ENCODE measurements around the gene SELL.
"Not testable (repeated sequence)": the region's sequence is repeated elsewhere in the genome, so short reads cannot be mapped to it uniquely, and the experiment has no call there.

The SELL gene

GRCh38 chr1:169701261-169702005 lies 10.0 kb downstream of the SELL start:
- no peak for DNase-seq

DNA sequence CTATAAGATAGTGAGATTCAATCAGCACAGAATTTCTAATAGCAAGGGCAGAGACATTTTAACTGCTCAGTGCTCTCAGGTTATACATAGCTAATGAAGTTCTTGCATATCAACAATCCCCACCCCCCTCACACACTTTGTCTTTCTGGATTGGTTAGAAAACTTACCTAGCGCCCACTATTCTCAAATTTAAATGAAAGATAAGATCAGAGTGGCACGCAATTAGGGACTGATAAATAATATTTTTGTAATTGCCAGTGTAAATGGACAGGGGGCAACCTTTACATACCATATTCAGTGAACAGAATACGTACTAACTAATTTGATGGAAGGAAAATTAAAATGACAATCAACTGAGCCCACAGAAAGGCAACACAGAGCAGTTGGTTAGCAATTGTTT lies 11.7 kb downstream of the SELL start:
- DNase-seq = no peak

GRCh38 chr1:169698976-169699375 lies 12.4 kb downstream of the SELL start:
- no peak for DNase-seq

- DNase-seq = no peak
These were observed 13.7 kb downstream of the SELL start for GRCh38 chr1:169697755-169698154.

GRCh38 chr1:169696273-169697100 lies 14.9 kb downstream of the SELL start:
- no peak for DNase-seq

- DNase-seq = no peak
These were observed 16.9 kb downstream of the SELL start for GRCh38 chr1:169694304-169695075.

DNA sequence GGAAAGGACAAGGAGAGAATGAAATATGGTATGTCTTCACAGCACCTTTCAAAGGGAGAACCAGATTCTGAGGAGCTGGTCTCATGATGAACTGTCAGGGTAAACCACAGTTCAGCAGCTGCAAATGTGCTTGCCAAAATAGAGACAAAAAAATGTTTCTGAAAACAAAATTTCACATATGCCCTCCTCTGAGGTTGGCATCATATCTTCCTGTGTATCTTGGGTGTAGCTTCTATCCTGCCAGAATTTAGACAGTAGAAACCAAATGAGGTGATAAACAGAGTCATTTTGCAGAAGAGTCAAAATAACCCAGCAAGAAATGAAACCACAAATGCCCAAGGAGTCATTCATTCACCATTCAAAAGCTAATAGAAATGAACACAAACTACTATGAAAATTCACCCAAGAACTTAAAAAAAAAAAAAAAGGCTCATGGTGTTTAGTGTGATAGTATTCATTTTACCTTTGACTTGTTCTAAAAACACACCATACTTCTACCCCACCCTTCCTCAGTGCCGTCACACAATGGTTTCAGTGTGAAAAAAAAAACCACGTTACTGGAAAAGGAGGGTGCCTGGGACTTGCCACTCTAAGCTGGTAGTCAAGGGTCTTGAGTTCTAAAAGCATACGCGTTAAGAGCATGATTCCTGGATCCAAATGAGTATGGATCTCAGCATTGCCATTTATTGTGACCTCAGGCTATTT lies 18.5 kb downstream of the SELL start:
- DNase-seq = no peak

GRCh38 chr1:169690489-169690888 lies 20.9 kb downstream of the SELL start:
- no peak for DNase-seq

DNA sequence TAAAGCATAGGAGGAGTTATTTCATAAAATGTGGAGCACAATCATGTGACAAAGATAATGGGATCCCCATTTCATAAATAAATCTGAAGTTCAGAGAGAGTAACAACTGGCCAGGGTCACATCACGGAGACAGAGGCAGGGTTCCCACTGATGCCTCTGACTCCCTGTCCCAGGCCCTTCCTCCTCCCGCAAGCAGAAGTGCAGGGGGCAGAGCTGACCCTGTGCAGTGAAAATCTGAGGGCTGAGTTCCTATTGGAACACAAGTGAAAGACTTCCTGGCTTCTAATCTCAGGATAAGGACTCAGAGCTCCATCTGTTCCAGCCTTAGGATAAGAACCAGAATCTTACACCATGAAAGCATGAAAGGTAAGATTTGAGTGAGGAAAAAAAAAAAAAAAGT lies 22.0 kb downstream of the SELL start:
- no peak for DNase-seq

- not testable (repeated sequence) for DNase-seq
These were observed 23.0 kb downstream of the SELL start for GRCh38 chr1:169688377-169688776.

GRCh38 chr1:169683661-169684060 lies 27.8 kb downstream of the SELL start:
- DNase-seq = no peak

DNA sequence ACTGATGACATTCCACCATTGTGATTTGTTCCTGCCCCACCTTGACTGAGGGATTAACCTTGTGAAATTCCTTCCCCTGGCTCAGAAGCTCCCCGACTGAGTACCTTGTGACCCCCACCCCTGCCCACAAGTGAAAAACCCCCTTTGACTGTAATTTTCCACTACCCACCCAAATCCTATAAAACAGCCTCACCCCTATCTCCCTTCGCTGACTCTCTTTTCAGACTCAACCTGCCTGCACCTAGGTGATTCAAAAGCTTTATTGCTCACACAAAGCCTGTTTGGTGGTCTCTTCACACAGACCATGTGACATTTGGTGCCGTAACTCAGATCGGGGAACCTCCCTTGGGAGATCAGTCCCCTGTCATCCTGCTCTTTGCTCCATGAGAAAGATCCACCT lies 28.3 kb downstream of the SELL start:
- DNase-seq = not testable (repeated sequence)

GRCh38 chr1:169682071-169682470 lies 29.3 kb downstream of the SELL start:
- DNase-seq = no peak

DNA sequence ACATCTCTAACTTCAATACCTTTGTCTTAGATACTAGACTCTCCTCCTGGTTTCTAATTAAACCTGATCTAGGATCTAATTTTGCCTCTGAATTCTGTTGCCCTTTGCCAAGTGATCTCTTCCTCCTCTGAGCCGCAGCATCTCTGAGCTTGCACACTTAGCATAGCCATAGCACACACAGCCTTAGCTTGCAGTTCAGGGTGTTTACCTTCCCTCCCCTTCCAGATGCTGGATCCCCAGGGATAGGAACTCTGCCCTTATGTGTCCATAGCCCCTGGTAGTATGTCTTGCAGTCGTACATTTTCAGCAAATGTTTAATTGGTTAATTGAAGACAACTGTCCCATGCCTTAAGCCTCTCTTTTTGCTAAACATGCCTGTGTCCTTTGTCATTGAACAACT lies 30.3 kb downstream of the SELL start:
- DNase-seq = no peak

- DNase-seq = no peak
These were observed 30.9 kb downstream of the SELL start for GRCh38 chr1:169680377-169681019.

DNA sequence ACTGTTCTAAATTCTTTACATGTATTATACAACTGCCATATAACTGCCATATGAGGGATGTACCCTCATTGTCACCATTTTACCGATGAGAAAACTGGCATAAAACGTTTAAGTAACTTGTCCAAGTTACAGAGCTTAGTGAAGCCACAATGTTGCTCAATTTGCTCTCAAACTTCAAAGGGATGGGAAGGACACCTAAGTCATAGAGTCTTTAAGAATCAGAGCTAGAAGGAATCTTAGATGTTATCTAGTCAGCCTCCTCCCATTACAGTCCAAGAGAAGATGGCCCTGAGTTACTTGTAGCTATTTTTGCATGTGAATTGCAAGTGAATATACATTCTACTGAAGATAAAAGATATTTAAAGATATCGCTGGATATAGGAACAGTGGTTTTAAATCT lies 31.7 kb downstream of the SELL start:
- no peak for DNase-seq

GRCh38 chr1:169676001-169676400 lies 35.4 kb downstream of the SELL start:
- no peak for DNase-seq

GRCh38 chr1:169670836-169671235 lies 40.6 kb downstream of the SELL start:
- no peak for DNase-seq

- not testable (repeated sequence) for DNase-seq
These were observed 41.2 kb downstream of the SELL start for GRCh38 chr1:169670244-169670643.

- DNase-seq = not testable (repeated sequence)
These were observed 43.5 kb downstream of the SELL start for GRCh38 chr1:169667699-169668596.

GRCh38 chr1:169667227-169667639 lies 44.2 kb downstream of the SELL start:
- DNase-seq = not testable (repeated sequence)

All from right hindlimb (tissue), 1 donor.